ENCODE data around the gene TJP2.
"Not testable (repeated sequence)": the region's sequence is repeated elsewhere in the genome, so short reads cannot be mapped to it uniquely, and the experiment has no call there.

The TJP2 gene

GRCh38 chr9:69164573-69164972 is 9.5 kb upstream of the TJP2 start:
- not testable (repeated sequence) for DNase-seq

GRCh38 chr9:69165581-69165980 is 8.5 kb upstream of the TJP2 start:
- DNase-seq: no peak

GRCh38 chr9:69168709-69169217 is 5.3 kb upstream of the TJP2 start:
- no peak for DNase-seq

DNA sequence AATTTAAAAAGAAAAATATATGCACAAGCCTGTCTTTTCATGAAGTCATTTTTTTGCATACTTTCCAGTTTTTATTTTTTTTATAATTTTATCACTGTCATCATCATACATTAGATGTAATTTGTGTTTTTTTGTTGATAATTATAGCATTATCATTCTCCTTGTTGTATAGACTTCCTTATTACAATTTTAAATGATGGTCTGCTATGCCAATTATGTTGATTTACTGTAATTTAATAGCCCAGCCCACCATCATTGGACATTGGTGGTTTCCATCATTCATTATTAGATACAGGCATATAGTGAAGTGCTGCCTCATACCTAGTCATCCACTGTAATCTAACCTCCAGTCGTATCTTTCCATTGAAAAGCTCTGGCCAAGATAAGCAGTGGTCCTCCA is 3.8 kb upstream of the TJP2 start:
- DNase-seq: no peak

GRCh38 chr9:69171049-69171448 is 3.0 kb upstream of the TJP2 start:
- no peak for DNase-seq

GRCh38 chr9:69171517-69171916 is 2.6 kb upstream of the TJP2 start:
- DNase-seq: no peak

DNA sequence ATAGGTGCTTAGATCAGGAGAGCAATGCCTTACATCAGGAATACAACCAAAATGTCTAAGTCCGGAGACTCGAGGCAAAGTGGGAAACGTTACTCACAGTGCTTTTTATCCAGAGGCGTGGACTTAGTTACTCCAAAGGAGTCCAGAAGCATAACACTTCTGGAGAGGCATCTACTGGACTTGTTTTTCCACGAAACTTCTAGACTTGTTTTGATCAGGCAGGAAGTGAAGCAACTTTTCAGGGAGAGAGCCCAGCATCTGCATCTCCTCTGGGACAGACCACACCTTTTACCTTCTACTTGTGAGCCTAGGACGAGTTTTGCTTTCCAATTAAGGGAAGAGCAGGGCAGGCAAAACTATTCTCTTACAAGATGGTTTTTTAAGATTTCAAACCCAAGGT is 1.2 kb upstream of the TJP2 start:
- DNase-seq: no peak

DNA sequence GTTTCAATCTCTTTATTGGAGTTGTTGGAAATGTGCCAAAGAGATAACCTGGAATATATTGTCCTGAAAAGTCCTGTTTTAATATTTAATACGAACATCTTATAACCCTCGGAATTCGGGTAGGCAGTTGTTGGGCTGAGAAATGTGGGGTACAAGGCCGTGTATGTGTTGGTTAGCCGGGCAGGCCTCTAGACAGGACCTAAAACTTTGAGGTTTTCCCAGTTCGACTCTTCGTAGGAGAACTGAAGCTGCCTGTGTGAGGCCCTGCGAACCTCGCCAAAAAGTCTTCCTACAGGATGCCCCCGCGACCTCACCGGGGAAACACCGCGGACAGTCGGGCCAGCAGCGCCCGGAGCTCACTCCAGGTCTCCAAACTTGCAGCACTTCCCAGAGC is 583 bp upstream of the TJP2 start:
- no peak for DNase-seq

DNA sequence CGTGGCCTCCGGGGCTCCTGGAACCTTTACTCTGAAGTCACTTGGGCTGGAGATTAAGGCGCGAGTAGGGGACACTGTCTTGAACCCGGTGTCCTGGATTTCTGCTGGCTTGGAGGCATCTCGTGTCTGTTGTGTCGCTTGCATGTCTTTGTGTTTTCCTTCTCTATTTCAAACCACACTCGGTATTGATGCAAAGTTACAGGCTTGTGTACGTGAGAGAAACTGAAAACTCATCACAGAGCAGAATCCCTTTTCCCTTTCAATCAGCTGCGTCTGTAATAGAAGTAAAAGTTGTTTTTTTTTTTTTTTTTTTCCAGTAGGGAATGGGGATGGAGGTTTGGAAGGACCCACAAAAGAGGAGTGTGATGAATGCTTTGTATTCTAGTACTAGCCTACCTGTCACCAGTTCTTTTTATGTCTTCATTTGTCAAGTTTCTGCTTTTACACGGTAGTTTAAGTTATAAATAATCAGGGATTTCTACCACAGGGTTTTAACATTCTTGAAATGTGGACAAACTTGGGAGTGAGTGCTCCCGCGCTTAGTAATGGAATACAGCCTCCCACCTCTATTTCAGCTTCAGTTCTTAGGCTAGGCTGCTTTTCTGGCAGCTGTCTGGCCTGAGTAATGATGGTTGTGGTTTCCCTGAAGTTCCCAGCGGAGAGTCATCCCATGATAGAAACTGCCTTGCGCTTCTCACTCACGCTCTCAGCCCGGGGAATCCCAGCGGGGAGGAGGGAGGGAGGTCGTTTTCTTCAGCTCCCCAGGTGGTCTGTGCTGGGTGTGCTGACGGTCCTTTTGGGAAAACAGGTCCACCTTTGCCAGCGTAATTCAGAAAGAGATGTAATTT is 763 bp downstream of the TJP2 start:
- DNase-seq: no peak

GRCh38 chr9:69175486-69175885 is 1.4 kb downstream of the TJP2 start:
- DNase-seq: no peak

DNA sequence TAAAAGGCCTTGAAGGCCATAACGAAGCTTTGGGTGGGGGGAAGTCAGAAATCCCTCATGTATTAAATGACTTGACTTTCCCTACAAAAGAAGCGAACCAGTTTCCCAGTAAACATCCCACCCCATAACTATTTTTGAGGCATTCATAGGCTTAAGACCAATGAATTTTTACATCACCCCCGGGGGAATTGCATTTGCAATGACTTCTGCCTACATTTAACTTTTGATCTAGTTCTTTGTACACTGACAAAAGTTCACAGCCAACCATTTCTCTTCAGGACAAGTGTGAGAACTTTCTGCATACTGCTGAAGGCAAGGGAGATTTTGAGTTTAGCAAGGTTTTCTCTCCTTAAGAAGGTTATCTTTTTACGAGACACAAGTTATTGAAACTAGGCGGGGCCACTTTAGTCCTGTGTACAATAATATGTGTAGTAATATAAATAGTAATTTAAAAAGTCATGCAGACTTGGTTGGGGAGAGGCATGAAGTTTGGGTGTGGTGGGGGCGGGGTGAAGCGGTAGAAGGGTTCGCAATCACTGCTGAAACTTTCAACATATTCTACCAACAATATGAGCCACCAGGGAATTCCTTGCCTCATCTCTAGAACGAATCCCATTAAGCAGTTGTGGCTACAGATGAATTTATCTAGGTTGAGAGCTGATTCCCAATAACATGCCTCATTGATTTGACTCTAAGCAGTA is 2.5 kb downstream of the TJP2 start:
- DNase-seq: no peak

DNA sequence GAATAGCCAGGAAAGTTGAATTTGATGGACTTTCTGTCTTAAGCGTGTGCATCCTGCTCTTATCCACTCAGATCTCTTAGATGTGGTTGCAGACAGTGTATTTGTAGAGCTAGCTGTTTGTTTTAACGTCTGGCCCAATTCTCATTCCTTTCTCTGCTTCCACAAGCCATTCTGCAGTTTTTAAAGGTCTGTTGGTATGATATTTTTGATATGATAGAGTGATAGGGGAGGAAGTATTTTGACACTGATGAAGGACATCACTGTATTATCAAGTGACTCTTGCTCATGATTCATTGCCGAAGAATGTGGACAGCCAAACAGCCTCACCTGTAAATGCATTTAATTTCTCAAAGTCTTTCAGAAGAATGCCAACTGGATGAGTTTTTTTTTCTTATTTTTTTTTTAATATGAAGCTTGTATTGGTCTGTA is 4.5 kb downstream of the TJP2 start:
- no peak for DNase-seq

DNA sequence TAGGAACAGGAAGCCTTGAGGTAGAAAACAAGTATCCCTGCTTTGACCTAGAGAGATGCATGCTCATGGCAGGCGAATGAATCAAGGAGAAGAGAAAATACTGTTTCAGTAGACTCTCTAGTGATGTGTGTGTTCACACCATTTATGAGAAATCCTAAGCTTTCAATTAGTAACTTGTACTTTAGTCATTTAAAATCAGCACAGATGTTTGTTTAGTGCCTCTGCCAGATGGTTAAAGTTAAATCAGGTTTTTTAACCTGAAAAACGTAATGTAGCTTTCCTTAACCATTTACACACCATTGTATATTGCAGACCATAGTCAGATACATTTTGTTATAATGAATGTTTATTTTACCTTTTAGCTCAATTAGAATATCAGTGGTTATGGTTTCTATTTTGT is 5.0 kb downstream of the TJP2 start:
- DNase-seq: no peak

GRCh38 chr9:69180200-69180599 is 6.1 kb downstream of the TJP2 start:
- no peak for DNase-seq

GRCh38 chr9:69180670-69181069 is 6.6 kb downstream of the TJP2 start:
- DNase-seq: peak; percentile 52

GRCh38 chr9:69181908-69182353 is 7.9 kb downstream of the TJP2 start:
- peak; percentile 30 for DNase-seq

DNA sequence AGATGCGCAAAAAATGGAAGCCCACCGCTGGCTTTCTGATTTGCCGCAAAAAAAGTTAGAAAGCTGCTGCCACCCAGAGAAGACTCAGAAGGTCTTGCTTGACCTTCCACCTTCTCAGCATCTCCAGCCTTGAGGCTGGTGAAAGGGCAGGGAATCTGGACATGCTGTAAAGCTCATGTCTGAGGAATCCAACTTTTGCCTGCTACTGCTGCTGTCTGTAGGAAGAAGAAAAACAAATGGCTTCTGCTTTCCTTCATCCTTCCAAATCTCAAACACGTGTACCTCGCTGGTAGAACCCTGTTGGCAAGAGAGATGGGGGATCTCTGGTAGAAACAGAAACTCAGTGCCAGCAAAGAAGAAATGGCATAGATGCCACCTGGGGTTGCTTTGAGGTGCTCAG is 10.2 kb downstream of the TJP2 start:
- no peak for DNase-seq

GRCh38 chr9:69186841-69187611 is 12.9 kb downstream of the TJP2 start:
- DNase-seq: no peak

GRCh38 chr9:69188975-69189374 is 14.9 kb downstream of the TJP2 start:
- no peak for DNase-seq

GRCh38 chr9:69190086-69190862 is 16.2 kb downstream of the TJP2 start:
- no peak for DNase-seq

GRCh38 chr9:69190863-69191181 is 16.7 kb downstream of the TJP2 start:
- no peak for DNase-seq

DNA sequence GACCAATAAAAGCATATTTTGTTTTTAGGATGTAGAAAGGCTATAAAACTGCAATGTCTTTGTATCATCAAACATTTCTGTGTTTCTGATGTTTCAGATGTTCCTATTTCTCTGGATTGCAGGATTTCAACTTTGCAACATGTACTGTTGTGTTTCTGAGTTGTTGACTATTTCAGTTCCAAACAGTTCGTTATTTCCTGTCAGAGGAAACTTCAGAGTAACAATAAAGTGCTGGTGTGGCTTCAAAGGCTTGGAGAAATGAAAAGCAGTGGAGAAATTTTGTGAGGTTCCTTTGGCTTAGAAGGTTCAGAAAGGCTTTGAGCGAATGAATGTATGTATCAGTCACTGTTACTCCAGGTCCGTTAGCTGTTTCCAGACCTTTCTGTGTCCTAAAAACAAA is 17.2 kb downstream of the TJP2 start:
- no peak for DNase-seq

DNA sequence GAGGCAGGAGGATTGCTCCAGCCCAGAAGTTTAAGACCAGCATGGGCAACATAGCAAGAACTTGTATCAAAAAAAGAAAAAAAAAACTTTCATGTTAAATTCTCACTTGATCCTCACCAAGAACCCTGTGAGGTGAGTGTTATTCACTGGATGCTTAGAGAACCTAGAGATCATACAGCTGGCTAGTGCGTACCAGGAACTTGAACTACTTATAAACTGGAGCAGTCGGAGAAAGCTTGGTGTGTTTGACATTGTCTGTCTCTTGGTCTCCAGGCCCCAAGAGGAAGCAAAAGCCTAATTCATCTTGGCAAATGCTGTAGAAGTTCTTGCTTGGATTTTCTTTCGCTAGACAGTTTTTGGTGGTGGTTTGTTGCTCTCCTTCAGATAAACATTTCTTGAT is 18.1 kb downstream of the TJP2 start:
- no peak for DNase-seq

All from GDM1 (cell line).